ENCODE data around the gene ZNF750.
"Not testable (repeated sequence)": the region's sequence is repeated elsewhere in the genome, so short reads cannot be mapped to it uniquely, and the experiment has no call there.

The ZNF750 gene

DNA sequence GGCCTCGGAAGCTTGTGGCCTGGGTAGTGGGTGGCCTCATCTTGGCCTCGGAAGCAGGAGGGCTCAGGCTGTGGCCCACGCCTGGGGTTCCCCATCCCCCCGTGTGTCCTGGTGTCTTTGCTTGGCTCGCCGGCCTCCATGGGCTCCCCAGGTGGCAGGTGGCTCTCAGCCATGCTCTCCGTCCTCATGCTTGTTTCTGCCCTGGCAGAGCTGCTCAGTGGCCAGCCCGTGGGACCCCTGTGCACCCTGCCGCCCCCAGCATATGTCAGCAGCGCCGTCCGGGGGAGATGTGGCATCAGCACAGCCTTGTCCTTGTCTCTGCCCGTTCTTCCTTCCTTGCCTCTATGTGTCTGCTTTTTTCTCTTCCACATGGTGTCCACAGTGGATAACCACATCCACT, 49.4 kb downstream of the ZNF750 start:
- DNase-seq = no peak

DNA sequence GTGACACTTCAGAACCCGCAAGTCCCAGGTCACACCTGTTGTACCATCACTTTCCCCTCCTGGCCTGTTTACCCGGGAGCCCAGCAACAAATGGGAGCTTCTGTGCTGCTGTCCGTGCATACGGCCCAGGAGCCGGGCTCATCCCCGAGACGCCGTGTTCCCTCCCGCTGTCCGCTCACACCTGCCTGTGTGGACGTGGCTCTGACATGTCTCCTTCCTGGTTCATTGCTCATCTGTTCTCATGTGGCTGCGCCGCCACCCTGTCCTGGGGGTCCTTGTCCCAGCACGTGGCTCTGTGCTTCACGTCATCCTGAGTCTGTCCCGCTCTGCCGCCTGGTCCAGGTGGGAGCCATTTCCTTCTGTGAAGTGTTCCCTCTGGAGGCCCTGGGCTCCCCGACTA, 50.0 kb downstream of the ZNF750 start:
- DNase-seq = no peak

DNA sequence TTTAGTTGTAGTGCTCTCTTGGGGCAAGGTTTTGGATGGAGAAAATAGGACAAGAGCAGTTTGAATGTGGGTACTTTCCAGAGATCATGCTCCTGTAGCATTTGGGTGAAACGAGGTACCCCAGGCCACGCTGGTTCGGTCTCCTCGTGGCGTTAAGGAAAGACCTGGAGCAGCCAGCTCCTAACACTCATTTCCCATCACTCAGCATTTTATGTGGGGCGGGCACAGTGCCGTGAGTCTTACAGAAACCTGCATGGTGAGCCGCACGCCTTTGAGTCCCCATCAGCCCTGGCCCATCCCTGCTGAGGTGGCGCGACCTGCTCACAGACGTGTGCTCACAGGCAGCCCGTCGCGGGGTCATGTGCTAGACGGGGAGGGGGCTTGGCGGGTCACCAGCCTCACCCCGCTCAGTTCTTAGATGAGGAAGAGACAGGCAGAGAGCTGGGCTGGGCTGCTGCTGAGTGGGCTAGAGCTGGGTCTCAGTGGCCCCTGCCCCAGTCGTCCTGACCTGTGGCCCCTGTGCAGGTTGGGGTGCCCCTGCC, 50.7 kb downstream of the ZNF750 start:
- no peak for DNase-seq

DNA sequence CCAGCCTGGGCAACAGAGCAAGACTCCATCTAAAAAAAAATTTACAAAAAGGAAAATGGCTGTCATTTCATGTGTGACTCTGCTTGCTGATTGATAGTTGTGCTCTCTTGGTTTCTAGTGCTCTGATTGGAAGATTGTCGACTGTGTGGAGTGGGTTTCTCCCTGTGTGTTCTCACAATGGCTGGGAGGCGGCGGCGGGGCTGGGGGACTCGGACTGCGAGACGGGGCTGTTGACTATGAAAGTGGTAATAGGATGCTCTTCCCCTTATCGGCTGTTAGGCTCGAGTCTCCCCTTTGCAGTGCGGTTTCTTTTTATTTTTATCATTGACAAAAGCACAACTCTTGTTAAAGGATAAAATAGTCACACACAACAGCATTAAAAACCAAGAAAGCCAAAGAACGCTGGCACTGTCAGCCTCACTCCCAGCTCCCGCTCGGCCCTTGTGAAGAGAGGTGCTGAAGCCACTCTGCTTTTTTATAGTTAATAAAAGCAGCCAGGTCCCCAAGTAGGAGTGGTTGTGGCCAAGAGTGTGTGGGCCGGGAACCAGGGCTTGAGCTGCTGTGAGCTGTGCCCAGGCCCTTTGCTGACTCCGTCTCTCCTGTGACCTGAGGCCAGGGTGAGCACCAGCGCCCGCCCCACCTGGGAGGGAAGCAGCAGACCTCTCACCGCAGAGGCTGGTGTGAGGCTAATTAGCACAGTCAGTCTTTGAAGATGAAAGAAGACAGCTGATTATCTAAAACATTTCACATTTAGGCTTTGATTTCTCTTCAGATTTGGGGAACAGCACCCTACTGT, 51.4 kb downstream of the ZNF750 start:
- DNase-seq = no peak

DNA sequence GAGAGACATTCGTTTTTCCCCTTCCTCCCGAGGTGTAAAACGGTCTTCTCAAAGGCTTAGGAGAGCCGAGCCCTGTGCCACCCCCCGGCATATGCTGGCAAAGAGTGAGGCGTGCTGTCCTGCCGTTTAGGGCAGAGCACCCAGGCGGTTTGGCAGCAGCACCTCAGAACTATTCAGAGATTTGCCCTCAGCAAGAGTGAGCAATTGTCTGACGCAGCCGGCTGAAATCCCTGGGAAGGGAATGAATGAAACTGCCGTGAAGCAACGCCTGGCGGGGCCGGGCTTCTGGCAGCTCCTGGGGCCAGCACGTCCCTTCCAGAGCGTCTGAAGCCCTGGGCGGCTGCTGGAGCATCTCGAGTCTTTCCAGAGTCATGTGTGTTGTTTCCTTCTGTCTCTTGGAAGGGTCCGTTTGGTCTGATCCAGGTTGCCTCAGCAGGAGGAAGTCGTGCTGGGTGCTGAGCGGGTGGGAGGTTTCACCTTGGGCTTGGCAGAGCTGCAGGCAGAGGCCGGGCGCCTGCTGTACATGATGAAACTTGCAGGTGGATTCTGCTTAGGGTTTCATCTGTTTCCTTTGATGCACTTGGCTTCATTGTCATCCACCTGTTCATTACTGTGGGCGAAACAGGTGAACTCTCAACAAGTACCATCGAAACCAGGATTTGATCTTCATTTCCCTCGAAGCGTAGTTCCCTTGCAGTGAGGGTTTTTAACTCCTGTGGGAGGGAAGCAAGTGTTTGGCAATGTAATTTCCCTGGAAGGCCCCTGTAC, 52.6 kb downstream of the ZNF750 start:
- DNase-seq = peak; percentile 70

DNA sequence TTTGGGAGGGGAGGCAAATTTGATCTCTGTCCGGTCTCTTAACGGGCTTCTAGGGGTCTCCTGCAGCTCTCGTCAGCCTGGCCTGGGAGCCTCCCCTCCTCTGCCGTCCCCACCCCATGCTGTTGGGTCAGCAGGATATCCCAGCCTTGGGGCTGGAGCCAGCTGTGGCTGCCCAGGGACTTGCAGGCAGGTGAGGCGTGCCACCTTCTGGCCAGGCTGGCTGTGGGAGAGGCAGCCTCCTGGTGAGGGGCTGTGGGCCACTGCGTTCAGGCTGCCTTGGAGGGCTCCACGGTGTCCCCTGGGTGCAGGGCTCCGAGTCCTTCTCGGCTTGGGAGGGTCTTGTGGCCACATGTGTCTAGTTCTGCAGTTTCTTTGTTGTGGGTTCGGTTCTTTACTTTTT, 53.4 kb downstream of the ZNF750 start:
- DNase-seq = no peak

DNA sequence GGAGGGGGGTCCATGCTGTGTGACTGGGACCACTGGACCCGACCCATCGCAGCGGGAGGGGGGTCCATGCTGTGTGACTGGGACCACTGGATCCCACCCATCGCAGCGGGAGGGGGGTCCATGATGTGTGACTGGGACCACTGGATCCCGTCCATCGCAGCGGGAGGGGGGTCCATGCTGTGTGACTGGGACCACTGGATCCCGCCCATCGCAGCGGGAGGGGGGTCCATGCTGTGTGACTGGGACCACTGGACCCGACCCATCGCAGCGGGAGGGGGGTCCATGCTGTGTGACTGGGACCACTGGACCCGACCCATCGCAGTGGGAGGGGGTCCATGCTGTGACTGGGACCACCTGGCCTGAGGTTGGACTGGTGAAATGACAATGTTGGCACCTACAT, 54.2 kb downstream of the ZNF750 start:
- not testable (repeated sequence) for DNase-seq

DNA sequence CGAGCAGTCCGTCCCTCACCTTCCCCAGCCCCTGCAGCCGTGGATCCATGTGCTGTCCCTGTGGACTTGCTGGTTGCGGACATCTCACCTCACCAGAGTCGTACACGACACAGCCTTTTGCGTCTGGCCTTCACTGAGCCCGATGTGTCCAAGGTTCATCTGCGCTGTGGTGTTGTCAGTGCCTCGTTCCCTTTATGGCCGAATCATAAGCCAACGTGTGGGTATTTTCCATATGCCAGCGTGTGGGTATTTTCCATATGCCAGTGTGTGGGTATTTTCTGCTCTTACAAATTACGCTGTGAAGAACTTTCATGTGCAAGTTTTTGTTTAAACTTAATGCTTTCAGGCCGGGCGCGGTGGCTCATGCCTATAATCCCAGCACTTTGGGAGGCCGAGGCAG, 56.3 kb downstream of the ZNF750 start:
- DNase-seq = no peak

DNA sequence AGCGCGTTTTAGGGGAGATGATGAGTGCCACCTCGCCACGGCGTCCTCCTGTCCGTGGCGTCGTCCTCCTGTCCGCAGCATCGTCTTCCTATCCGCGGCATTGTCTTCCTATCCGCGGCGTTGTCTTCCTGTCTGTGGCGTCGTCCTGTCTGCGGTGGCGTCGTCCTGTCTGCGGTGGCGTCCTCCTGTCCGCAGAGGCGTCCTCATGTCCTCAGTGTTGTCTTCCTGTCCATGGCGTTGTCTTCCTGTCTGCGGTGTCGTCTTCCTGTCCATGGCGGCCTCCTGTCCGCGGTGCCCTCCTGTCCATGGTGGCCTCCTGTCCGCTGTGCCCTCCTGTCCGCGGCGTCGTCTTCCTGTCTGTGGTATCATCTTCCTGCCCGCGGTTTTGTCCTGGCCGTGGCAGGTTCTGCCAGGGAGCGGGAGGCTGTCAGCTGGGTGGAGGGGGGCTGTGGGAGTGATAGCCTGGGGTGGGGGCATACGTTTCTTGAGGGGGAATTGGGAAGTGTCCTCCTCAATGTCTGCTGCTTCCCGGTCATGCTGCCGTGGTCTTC, 57.1 kb downstream of the ZNF750 start:
- no peak for DNase-seq

DNA sequence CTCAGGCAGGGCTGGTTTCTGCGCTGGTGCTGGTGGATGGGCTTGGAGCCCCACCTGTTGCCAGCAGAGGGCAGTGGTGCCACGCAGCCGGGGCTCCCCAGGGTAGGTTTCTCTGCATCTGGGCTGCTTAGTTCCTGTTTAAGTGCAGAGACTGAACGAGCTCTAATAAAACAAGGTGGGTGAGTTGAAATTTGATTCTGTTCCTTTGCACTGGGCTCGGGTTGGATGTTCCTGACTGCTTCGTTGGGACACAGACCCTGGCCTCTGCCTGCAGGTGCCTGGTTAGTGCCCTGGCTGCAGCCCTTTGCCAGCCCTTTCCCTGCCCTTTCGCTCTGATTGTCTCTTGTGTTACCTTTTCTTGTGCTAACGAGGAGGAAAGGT, 57.9 kb downstream of the ZNF750 start:
- DNase-seq = peak; percentile 59

DNA sequence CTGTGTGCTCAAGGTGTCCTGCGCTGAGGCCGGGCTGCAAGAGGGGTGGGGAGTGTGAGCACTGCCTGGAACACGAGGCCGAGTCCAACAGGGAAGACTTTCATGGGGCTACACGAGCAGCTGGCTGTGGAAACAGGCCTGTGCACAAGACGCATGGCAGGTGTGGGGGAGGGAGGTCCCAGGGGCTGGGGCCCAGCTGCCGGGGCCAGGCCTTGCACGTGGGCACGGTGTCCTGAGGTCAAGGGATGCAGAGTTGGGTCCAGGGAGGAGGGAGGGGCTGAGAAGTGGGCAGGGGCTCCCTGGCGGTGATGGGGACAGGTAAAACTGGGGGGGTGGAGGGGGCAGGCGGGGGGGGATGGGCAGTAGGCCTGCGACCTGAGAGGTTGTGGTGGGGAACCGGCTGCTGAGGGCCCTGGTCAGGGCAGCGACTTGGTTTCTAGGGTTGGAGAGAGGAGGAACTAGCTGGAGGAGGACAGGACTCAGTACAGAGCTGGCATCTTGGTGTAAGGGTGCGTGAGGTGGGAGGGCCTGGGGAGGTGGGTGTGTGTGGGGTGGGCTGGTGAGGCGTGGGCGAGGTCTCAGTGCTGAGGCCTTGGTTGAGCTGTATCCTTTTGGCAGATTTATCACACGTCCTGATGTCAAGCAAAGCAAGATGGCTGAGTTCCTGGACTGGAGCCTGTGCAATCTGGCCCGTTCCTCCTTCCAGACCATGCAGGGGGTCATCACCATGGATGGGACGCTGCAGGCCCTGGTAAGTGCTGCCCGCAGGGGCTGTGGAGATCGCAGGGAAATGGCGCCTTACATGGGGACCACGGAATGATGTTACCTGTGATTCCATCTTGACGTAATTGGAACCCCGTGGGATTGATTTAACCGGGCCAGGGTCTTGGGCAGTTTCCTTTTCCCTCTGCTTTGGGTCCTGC, 58.6 kb downstream of the ZNF750 start:
- no peak for DNase-seq

DNA sequence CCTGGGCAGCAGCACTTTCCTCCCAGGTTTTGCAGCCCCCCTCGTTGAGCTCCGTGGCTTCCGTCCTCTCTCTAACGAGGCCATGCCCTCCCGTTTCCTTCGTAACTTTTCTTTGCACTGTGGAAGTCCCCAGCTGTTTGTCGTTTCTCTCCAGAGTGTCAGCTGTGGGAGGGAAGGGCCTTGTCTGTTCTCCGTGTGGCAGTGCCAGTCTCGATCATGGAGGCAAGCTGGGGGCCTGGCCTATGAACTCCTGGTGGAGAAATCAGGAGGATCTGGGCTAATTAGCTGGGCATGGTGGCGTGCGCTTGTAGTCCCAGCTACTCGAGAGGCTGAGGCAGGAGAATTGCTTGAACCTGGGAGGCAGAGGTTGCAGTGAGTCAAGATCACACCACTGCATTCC, 59.6 kb downstream of the ZNF750 start:
- DNase-seq = no peak

DNA sequence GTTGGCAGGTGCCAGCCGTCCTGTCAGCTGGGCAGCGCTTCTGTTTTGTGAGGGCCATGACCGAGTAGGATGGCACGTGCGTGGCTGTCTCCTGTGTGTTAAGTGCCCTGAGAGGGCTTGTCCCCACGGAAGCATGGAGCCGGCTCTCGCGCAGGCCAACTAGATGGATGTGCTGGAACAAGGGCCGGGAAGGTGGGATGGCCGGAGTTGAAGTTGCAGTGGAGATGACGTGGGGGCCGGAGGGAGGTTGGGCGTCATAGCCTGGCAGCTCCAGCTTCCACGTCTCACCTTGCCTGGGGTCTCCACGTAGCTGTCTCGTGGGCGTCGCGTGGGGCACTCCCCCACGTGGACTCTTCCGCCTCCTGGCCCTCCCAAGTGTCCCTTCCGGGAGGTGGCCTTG, 60.3 kb downstream of the ZNF750 start:
- DNase-seq = no peak
